Effector memory CD4-positive, alpha-beta T cell (primary cell): ENCODE data around the gene ASB18.

Source experiments
- DNase-seq, 3 donors: peaks; one replicate each; pipeline ENCODE4 v3.0.0-alpha.2; 2020
- H3K27ac ChIP-seq: 2 replicates; pipeline ENCODE4 v1.7.0; 2013; ENCODE audit warnings: mild to moderate bottlenecking, low read length, moderate library complexity; ENCODE audit not compliant: insufficient read depth, poor library complexity, severe bottlenecking
- H3K27me3 ChIP-seq: replicated peaks from 2 replicates; pipeline ENCODE4 v1.7.0; 2013; ENCODE audit warnings: mild to moderate bottlenecking, low read length; ENCODE audit not compliant: insufficient read depth, control insufficient read depth, poor library complexity, severe bottlenecking
- H3K36me3 ChIP-seq: 2 replicates; pipeline ENCODE4 v1.7.0; 2013; ENCODE audit warnings: mild to moderate bottlenecking, low read length, moderate library complexity; ENCODE audit not compliant: control insufficient read depth, insufficient read depth
- H3K4me1 ChIP-seq: 2 replicates; pipeline ENCODE4 v1.7.0; 2013; ENCODE audit warnings: low read length, mild to moderate bottlenecking; ENCODE audit not compliant: control insufficient read depth, insufficient read depth, poor library complexity, severe bottlenecking
- H3K4me3 ChIP-seq: 2 replicates; pipeline ENCODE4 v1.7.0; 2013; ENCODE audit warnings: low read length, low read depth, mild to moderate bottlenecking; ENCODE audit not compliant: insufficient read depth, poor library complexity, severe bottlenecking
- H3K9me3 ChIP-seq: 2 replicates; pipeline ENCODE4 v1.7.0; 2013; ENCODE audit warnings: mild to moderate bottlenecking, low read length, moderate library complexity; ENCODE audit not compliant: control insufficient read depth

ASB18 gene

GRCh38 chr2:236171181-236171679 lies 93.0 kb downstream of the ASB18 start:
- no peak for DNase-seq
- Histone ChIP-seq H3K9me3 (no peaks in the 10 kb centered on the region), H3K27me3 (peaks cover 67% of the 10 kb centered on the region), H3K4me1 (no peaks in the 10 kb centered on the region), H3K36me3 (no peaks in the 10 kb centered on the region), H3K4me3 (no peak overlapping the region), H3K27ac (no peak overlapping the region)

- H3K36me3 ChIP-seq, result no peaks in the 10 kb centered on the region
- no peaks in the 10 kb centered on the region for H3K4me1 ChIP-seq
- no peak overlapping the region for H3K27ac ChIP-seq
- no peaks in the 10 kb centered on the region for H3K9me3 ChIP-seq
- DNase-seq, result no peak
- H3K27me3 ChIP-seq, result peaks cover 68% of the 10 kb centered on the region
- H3K4me3 ChIP-seq, result no peak overlapping the region
Observed at GRCh38 chr2:236170590-236171165, 93.5 kb downstream of the ASB18 start.

DNA sequence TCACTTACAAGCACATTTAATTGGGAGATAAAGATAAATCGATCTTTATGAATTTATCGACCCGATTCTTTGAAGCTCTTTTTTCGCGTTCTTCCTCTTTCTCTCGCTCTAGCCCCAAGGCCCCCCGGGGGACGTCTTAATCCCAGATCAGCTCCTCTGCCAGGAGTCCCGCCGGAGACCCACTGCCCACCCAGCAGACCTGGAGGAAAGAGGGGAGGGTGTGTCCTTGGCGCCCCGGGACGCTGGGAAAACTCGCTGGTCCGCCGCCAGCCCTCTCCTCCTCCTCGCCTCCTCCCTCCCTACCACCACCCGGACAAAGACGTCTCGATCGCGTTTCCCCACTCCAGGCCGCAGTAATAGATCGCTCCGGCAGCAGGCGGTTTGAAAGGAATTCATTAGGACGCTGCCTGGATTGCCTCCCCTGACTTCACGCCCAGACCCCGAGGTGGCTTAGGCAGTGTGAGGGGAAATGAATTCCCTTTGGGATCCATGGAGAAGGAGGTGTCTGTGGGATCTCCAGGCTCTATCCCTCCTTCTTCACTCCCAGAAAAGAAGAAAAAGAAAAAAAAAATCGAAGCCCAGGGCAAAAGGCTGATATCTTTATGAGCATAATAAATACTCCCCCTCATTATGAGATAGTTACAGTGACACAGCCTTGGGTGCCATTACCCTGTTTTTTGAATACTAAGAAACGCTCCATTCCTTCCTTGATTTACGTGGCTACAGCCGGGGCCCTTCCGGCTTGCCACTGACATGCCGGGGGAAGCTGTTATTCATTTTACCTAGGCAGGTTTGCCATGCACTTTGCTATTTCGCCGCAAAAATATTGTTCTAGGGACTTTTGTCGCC lies 94.2 kb downstream of the ASB18 start:
- H3K27me3 ChIP-seq, result peaks cover 69% of the 10 kb centered on the region
- no peaks in the 10 kb centered on the region for H3K9me3 ChIP-seq
- no peak overlapping the region for H3K4me3 ChIP-seq
- H3K36me3 ChIP-seq, result no peaks in the 10 kb centered on the region
- no peak overlapping the region for H3K27ac ChIP-seq
- no peaks in the 10 kb centered on the region for H3K4me1 ChIP-seq
- no peak for DNase-seq

DNA sequence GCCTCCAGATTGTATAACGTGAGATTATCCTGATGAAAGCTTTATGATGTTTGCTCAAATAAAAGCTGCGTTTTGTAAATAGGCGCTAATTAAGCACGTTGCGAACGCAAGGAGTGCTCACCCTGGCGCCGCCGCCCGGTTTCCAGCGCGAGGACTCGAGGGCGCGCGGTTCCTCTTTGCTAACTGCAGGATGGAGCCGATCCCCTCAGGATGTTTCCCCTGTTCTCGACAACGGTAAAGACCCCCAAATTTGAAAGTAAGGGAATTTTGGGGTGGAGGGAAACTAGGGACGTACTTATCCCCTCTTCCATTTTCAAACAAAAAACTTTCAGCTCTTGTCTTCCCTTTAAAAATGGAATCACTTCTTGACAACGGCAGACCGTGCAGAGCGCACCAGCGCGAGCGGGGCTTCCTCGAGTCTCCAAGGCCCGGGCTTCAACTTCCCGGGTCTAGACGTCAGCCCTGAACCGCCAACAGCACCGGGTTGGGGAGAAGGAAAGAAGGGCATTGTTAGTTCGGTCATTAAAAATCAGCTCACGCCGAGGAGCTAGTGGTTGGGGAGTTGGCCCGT lies 95.0 kb downstream of the ASB18 start:
- Histone ChIP-seq H3K9me3 (no peaks in the 10 kb centered on the region), H3K27ac (no peak overlapping the region), H3K4me3 (no peak overlapping the region), H3K4me1 (no peaks in the 10 kb centered on the region), H3K36me3 (no peaks in the 10 kb centered on the region), H3K27me3 (peaks cover 62% of the 10 kb centered on the region)
- no peak for DNase-seq

DNA sequence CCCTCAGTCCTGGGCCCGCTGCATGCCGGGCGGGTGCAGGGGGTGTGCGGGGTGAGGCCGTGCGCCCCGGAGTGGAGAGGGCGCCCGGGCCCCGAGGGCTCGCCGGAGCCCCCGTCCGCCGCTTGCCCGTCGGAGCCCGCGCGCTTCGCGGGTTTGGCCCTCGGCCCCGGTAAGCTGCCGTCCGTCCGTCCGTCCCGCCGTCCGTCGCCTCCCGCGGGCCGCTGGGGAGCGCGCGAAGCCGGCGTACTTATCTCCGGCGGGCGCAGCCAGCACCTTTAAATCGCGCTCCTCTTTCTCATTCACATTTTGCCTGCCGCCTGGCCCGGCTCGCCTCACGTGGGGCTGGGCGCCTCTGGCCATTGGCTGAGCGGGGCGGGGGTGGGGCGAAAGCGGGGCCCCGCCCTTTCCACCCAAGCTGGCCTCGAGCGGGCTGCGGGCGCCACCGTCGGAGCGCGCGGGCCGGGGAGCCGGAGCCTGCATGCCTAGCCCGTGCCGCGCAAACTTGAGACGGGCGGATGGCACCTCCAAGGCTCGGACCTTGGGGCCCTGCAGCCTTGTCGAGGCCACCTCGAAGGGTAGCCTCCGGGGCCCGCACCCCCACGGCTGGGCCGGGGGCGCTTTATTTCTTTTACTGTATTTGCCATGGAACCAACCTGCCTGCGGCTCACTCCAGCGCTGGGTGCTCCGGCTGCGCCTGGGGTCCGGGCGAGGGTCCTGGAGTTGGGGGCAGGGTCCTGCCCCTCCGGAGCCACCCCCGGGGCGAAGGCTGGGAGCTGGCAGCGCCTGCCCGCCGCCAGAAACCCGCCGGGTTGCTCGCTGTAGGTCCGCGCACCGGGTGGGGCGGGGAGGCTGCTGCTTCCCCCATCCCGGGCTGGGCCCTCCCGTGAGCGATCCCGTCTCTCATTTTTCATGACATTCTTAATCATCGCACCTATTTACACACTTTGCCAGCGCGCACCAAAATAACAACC lies 95.8 kb downstream of the ASB18 start, which contains the start of gene GBX2:
GBX2 (minus strand) TSS at position 277 of the 971 bp plus-strand sequence. CDS start 415 bp downstream, outside the sequence.
- no peak for DNase-seq
- peaks cover 62% of the 10 kb centered on the region for H3K27me3 ChIP-seq

GRCh38 chr2:236167297-236168109 lies 96.7 kb downstream of the ASB18 start:
- Histone ChIP-seq H3K4me1 (peaks cover 3% of the 10 kb centered on the region), H3K9me3 (no peaks in the 10 kb centered on the region), H3K36me3 (no peaks in the 10 kb centered on the region), H3K4me3 (no peak overlapping the region), H3K27me3 (peaks cover 61% of the 10 kb centered on the region), H3K27ac (no peak overlapping the region)
- no peak for DNase-seq

More for the DNA sequence above, 95.8 kb downstream of the ASB18 start, which contains the start of gene GBX2:
- peaks cover 3% of the 10 kb centered on the region for H3K4me1 ChIP-seq
- no peak within 1 kb of the TSS for H3K4me3 ChIP-seq
- H3K9me3 ChIP-seq, result no peaks in the 10 kb centered on the region
- no peaks in the 10 kb centered on the region for H3K36me3 ChIP-seq
- H3K27ac ChIP-seq, result no peak within 1 kb of the TSS

DNA sequence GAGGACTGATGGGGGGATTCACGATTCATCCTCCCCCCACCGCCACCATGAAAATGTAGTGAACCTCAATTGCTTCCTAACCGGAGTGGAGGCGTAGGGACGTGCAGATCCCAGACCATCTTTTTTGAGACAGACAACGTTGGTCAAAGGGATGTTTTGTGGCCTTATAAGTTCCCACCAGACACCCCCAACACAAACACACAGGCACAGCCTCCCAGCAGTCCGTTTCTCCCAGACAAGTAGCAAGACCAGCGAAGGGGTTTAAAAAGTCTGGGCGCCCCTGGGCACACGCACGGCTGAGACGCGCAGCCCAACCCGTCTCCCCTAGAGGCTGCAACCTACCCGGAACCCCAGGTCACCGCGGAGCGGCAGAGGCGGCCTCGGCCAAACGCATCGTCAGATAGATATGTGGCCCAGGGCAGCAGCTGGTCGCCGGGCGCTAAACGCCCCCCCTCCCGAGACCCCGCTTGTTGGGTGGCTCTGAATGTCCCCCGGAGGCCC lies 97.4 kb downstream of the ASB18 start:
- no peaks in the 10 kb centered on the region for H3K36me3 ChIP-seq
- DNase-seq, result no peak
- H3K4me1 ChIP-seq, result peaks cover 3% of the 10 kb centered on the region
- H3K27me3 ChIP-seq, result peaks cover 55% of the 10 kb centered on the region
- H3K27ac ChIP-seq, result no peak overlapping the region
- no peaks in the 10 kb centered on the region for H3K9me3 ChIP-seq
- no peak overlapping the region for H3K4me3 ChIP-seq

DNA sequence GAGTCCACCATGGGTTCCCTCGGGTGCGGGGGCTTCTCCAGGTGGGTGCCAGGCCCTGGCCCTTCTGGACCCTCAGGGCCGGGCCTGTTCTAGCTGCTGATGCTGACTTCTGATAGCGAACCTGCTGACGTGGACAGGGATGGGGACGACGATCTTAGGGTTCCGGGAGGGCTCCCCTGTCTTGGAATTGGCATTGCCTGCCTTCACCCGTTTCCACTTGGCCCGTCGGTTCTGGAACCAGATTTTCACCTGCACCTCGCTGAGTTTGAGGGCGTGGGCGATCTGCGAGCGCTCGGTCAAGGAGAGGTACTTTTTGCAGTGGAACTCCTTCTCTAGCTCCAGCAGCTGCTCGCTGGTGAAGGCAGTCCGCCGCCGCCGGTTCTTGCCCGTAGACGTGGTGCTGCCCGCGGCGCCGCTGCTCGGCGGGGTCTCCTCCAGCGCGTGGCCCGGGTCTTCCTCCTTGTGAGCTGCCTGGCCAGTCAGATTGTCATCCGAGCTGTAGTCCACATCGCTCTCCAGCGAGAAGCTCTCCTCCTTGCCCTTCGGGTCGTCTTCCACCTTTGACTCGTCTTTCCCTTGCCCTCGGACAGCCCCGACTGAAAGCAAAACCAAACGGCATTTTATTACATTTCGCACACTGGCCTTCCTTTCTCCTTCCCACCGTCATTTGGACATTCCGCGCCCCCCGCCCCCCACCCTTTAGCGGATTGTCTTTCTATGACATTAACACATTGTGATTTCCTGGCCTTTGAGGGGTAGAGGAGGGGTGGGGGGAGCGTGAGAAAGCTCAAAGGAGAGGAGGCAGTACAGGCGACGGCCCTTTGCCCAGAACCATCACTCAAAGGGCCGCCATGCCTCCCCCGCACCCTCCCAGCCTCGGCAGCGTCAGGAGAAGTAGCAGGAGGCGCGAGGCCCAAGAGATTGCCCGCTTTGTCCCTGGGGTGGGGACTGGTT lies 98.1 kb downstream of the ASB18 start:
- H3K4me3 ChIP-seq, result no peak overlapping the region
- peaks cover 49% of the 10 kb centered on the region for H3K27me3 ChIP-seq
- H3K27ac ChIP-seq, result no peak overlapping the region
- H3K36me3 ChIP-seq, result no peaks in the 10 kb centered on the region
- peaks cover 3% of the 10 kb centered on the region for H3K4me1 ChIP-seq
- DNase-seq, result no peak
- H3K9me3 ChIP-seq, result no peaks in the 10 kb centered on the region
